Mesothelial cell of epicardium (in vitro differentiated cells): ENCODE data around the gene MARCHF9. TPM values are rescaled to one million over a fixed set of nuclear protein-coding genes. Genes with fewer than 3 reads are reported as not detected.

Experiments used
- DNase-seq, 2 experiments: peaks; one replicate each; pipeline ENCODE4 v3.0.0; 2021; ENCODE audit warnings: low spot score in 2 of 2; ENCODE audit not compliant: unreplicated experiment in 2 of 2
- H3K27ac Mint-ChIP-seq: 2 replicates; pipeline ENCODE4 v1.8.0; 2021; ENCODE audit warnings: mixed read lengths
- H3K27me3 Mint-ChIP-seq: 2 replicates; pipeline ENCODE4 v1.8.0; 2021; ENCODE audit warnings: low read depth, mixed read lengths
- H3K36me3 Mint-ChIP-seq: 2 replicates; pipeline ENCODE4 v1.8.0; 2021; ENCODE audit warnings: mixed read lengths
- H3K4me1 Mint-ChIP-seq: 2 replicates; pipeline ENCODE4 v1.8.0; 2021; ENCODE audit warnings: mixed read lengths
- H3K4me3 Mint-ChIP-seq: 2 replicates; pipeline ENCODE4 v1.8.0; 2021; ENCODE audit warnings: mild to moderate bottlenecking, moderate library complexity, mixed read lengths
- H3K9me3 Mint-ChIP-seq: 2 replicates; pipeline ENCODE4 v1.8.0; 2021; ENCODE audit warnings: mixed read lengths
- total RNA-seq: library from RNA; stranded (reverse); gene quantifications from 3 replicates; pipeline ENCODE4 v1.2.1, GENCODE V29; 2021
- TF ChIP-seq, protein P1 (sequence below): fragments of 200-600 bp; sonication (generic); IDR thresholded peaks from one replicate; pipeline ENCODE4 v1.5.0; 2021; ENCODE audit warnings: antibody characterized with exemption; ENCODE audit not compliant: unreplicated experiment

MARCHF9 gene
- total RNA-seq, 1 donor from 2014 or later: 12.7 TPM

DNA sequence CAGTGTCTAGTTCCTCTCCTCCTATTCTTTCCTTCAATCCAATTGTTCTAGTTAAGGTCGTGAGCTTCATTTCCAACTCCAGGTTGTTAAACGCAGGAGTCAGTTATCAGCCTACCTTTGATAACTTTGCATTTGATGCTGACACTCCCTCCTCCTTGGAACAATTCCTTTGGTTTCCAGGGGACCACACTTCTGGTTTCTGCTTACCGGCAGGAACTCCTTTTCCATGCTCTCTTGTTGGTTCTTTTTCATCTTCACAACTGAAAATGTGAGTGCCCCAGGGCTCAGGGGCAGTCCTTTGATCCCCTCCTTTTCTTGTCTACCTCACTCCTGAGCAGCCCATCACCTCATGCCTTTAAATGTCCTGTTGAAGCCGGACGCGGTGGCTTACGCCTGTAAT lies 22.5 kb downstream of the MARCHF9 start:
- H3K9me3 Mint-ChIP-seq: no peaks in the 10 kb centered on the region
- H3K27me3 Mint-ChIP-seq: no peaks in the 10 kb centered on the region
- DNase-seq: no peak
- TF ChIP-seq, protein P1, sequence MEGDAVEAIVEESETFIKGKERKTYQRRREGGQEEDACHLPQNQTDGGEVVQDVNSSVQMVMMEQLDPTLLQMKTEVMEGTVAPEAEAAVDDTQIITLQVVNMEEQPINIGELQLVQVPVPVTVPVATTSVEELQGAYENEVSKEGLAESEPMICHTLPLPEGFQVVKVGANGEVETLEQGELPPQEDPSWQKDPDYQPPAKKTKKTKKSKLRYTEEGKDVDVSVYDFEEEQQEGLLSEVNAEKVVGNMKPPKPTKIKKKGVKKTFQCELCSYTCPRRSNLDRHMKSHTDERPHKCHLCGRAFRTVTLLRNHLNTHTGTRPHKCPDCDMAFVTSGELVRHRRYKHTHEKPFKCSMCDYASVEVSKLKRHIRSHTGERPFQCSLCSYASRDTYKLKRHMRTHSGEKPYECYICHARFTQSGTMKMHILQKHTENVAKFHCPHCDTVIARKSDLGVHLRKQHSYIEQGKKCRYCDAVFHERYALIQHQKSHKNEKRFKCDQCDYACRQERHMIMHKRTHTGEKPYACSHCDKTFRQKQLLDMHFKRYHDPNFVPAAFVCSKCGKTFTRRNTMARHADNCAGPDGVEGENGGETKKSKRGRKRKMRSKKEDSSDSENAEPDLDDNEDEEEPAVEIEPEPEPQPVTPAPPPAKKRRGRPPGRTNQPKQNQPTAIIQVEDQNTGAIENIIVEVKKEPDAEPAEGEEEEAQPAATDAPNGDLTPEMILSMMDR: no peak
- peaks cover 2% of the 10 kb centered on the region for H3K36me3 Mint-ChIP-seq
- H3K4me3 Mint-ChIP-seq: no peak overlapping the region
- H3K27ac Mint-ChIP-seq: no peak overlapping the region
- H3K4me1 Mint-ChIP-seq: peaks cover 9% of the 10 kb centered on the region

DNA sequence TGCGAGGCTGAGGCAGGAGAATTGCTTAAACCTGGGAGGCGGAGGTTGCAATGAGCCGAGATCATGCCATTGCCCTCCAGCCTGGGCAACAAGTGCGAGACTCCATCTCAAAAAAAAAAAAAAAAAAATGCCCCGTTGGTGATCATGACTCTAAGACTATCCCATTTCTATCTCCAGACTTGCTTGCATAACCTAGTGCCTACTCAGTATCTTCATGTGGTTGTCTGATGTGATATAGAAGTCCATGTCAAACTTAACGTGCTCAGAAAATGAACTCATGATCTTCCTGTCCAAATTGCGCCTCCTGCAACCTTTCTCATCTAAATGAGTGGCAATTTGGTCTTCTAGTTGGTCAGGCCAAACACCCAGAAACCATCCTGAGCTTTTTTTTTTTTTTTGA lies 23.0 kb downstream of the MARCHF9 start:
- H3K4me1 Mint-ChIP-seq: peaks cover 9% of the 10 kb centered on the region
- TF ChIP-seq, protein P1: no peak
- DNase-seq: no peak
- no peak overlapping the region for H3K27ac Mint-ChIP-seq
- peaks cover 2% of the 10 kb centered on the region for H3K36me3 Mint-ChIP-seq
- H3K4me3 Mint-ChIP-seq: no peak overlapping the region
- no peaks in the 10 kb centered on the region for H3K9me3 Mint-ChIP-seq
- H3K27me3 Mint-ChIP-seq: no peaks in the 10 kb centered on the region

DNA sequence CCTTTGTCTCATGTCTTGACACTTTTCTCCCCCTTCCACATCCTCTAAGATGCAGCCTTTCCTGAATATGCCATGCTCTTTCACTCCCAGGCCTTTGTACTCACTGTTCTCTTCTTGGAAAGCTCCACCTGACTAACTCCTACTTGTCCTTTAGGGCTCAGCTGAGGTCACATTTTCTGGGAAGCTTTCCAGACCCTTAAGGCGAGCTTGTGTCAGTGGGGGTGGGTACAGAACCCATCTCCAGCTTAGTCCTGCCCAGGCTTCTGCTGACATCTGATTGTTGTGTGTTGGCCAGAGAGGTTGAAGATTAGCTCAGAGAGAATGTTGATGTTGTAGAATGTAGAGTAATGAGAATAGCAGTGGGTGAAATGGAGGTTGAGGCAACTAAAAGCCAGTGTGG lies 24.8 kb downstream of the MARCHF9 start:
- Mint-ChIP-seq H3K4me3 (no peak overlapping the region), H3K27ac (no peak overlapping the region), H3K9me3 (no peaks in the 10 kb centered on the region), H3K36me3 (peaks cover 5% of the 10 kb centered on the region), H3K4me1 (peaks cover 11% of the 10 kb centered on the region), H3K27me3 (no peaks in the 10 kb centered on the region)
- no peak for DNase-seq
- TF ChIP-seq, protein P1: no peak

DNA sequence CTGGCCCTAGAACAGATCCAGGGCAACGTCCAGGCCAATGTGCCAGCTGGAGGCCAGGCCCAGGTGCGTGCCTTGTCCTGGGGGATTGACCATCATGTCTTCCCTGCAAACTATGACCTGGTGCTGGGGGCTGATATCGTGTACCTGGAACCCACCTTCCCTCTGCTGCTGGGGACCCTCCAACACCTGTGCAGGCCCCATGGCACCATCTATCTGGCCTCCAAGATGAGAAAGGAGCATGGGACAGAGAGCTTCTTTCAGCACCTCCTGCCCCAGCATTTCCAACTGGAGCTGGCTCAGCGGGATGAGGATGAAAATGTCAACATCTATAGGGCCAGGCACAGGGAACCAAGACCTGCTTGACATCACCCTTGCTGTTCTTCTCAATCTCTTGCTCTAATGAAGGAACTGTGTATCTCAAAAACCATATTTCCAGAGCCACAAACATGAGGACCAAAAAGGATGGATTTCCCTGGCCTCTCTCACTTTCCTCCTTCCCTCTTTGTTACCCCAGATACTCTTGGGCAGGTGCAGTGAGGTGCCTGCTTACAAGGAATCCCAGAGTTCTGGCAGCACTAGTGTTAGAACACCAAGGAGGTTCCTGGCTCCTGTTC lies 25.5 kb downstream of the MARCHF9 start:
- H3K4me3 Mint-ChIP-seq: no peak overlapping the region
- peaks cover 5% of the 10 kb centered on the region for H3K36me3 Mint-ChIP-seq
- H3K4me1 Mint-ChIP-seq: peaks cover 11% of the 10 kb centered on the region
- TF ChIP-seq, protein P1: no peak
- H3K9me3 Mint-ChIP-seq: no peaks in the 10 kb centered on the region
- no peak overlapping the region for H3K27ac Mint-ChIP-seq
- DNase-seq: no peak
- no peaks in the 10 kb centered on the region for H3K27me3 Mint-ChIP-seq

DNA sequence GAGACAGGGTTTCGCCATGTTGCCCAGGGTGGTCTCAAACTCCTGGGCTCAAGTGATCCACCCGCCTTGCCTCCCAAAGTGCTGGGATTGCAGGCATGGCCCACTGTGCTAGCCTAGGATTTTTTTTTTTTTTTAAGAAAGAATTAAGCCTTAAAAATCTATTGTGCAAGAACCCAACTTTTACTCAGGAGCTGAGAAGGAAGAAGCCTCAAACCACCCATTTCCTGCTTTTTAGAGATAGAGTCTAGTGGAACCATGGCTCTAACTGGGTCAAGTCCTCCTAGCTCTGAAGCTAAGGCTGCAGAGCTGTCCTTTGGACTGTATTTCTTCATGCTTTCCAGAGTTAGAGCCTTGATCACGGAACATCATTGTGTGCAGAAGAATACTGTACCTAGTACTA lies 26.3 kb downstream of the MARCHF9 start:
- Mint-ChIP-seq H3K4me3 (no peak overlapping the region), H3K36me3 (peaks cover 9% of the 10 kb centered on the region), H3K4me1 (peaks cover 11% of the 10 kb centered on the region), H3K9me3 (no peaks in the 10 kb centered on the region), H3K27ac (no peak overlapping the region), H3K27me3 (no peaks in the 10 kb centered on the region)
- DNase-seq: no peak
- TF ChIP-seq, protein P1: no peak

DNA sequence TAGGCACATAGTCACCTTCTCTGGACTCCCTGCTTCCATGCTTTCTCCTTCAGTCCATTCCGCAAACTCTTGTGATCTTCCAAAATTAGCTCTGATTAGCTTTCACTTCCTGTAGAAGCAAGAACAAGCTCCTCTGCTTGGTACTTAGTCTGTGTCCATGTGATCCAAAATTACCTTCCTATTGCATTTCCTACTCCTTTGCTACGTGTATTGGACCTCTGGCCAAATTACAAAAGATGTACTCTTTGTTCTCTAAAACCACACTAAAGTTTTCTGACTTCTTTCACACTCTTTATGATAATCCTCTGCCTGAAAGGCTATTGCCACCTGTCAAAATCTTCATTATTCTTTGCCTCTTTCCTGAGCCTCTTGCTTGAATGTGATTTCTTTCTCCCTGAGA lies 26.9 kb downstream of the MARCHF9 start:
- no peak for DNase-seq
- Mint-ChIP-seq H3K27ac (no peak overlapping the region), H3K4me1 (peaks cover 11% of the 10 kb centered on the region), H3K27me3 (no peaks in the 10 kb centered on the region), H3K36me3 (peaks cover 13% of the 10 kb centered on the region), H3K9me3 (no peaks in the 10 kb centered on the region), H3K4me3 (no peak overlapping the region)
- TF ChIP-seq, protein P1: no peak
